ENCODE data around the gene BMERB1. TPM values are rescaled to one million over a fixed set of nuclear protein-coding genes. Genes with fewer than 3 reads are reported as not detected.

The BMERB1 gene
- total RNA-seq, 1 experiment from 2014 or later, result 3.8 TPM

GRCh38 chr16:15513156-15513555 is 78.8 kb downstream of the BMERB1 start:
- Histone ChIP-seq H3K27ac (ENCODE audit: low read length) (no peak overlapping the region), H3K27me3 (ENCODE audit: low read length) (no peaks in the 10 kb centered on the region), H3K9ac (ENCODE audit: low read length) (no peak overlapping the region), H3K4me1 (ENCODE audit: insufficient read depth, low read length) (no peaks in the 10 kb centered on the region), H3K4me3 (ENCODE audit: low read length) (no peak overlapping the region), H2AFZ (ENCODE audit: low read length) (no peak overlapping the region), H3K9me3 (ENCODE audit: low read length) (no peaks in the 10 kb centered on the region), H4K20me1 (ENCODE audit: low read length) (no peaks in the 10 kb centered on the region), H3K9me2 (replicated peaks; ENCODE audit: low read length) (no peaks in the 10 kb centered on the region), H3K4me2 (ENCODE audit: low read length) (no peak overlapping the region), H3F3A (ENCODE audit: low read length, unreplicated experiment) (no peaks in the 10 kb centered on the region), H3K36me3 (ENCODE audit: low read depth, low read length) (no peaks in the 10 kb centered on the region), H3K79me2 (ENCODE audit: low read length) (no peaks in the 10 kb centered on the region)
- ChIA-PET CTCF (no interaction called here), POLR2A (ENCODE audit: unreplicated experiment) (no interaction called here)
- no TSS peak for BruUV-seq (replicated peaks)
- ATAC-seq, result no peak
- no peak for TF ChIP-seq EZH2 (IDR thresholded peaks at IDR 0.05; ENCODE audit: low read length, unreplicated experiment)
- no peak for TF ChIP-seq CTCF (conservative IDR thresholded peaks at IDR 0.05; ENCODE audit: low read depth, low read length)
- TF ChIP-seq EZH2phosphoT487 (IDR thresholded peaks at IDR 0.05; ENCODE audit: borderline replicate concordance, low read length), result no peak
- intact Hi-C loops (cut with micrococcal nuclease), result no loop called here
- DNase-seq, result no peak

DNA sequence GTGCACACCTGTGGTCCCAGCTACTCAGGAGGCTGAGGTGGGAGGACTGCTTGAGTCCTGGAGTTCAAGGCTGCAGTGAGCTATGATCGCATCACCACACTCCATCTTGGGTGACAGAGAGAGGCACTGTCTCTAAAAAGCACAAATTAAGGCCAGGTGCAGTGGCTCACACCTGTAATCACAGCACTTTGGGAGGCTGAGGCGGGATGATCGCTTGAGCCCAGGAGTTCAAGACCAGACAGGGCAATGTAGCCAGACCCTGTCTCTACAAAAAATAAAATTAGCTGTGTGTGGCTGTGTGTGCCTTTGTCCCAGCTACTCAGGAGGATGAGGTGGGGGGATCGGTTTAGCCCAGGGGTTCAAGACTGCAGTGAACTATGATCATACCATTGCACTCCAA is 81.6 kb downstream of the BMERB1 start:
- Histone ChIP-seq H3K9me3 (ENCODE audit: low read length) (no peaks in the 10 kb centered on the region), H3K4me1 (ENCODE audit: insufficient read depth, low read length) (0 out of 2 replicates have a peak, but pooled peaks cover 3% of the 10 kb centered on the region), H2AFZ (ENCODE audit: low read length) (no peak overlapping the region), H3F3A (ENCODE audit: low read length, unreplicated experiment) (no peaks in the 10 kb centered on the region), H3K27ac (ENCODE audit: low read length) (no peak overlapping the region), H3K79me2 (ENCODE audit: low read length) (no peaks in the 10 kb centered on the region), H3K4me2 (ENCODE audit: low read length) (no peak overlapping the region), H3K27me3 (ENCODE audit: low read length) (no peaks in the 10 kb centered on the region), H3K9me2 (replicated peaks; ENCODE audit: low read length) (no peaks in the 10 kb centered on the region), H3K4me3 (ENCODE audit: low read length) (no peak overlapping the region), H4K20me1 (ENCODE audit: low read length) (no peaks in the 10 kb centered on the region), H3K36me3 (ENCODE audit: low read depth, low read length) (no peaks in the 10 kb centered on the region), H3K9ac (ENCODE audit: low read length) (no peak overlapping the region)
- DNase-seq (no peak), ATAC-seq (no peak)
- no peak for TF ChIP-seq CTCF (conservative IDR thresholded peaks at IDR 0.05; ENCODE audit: low read depth, low read length)
- no peak for TF ChIP-seq EZH2 (IDR thresholded peaks at IDR 0.05; ENCODE audit: low read length, unreplicated experiment)
- TF ChIP-seq EZH2phosphoT487 (IDR thresholded peaks at IDR 0.05; ENCODE audit: borderline replicate concordance, low read length), result no peak
- ChIA-PET CTCF (no interaction called here), POLR2A (ENCODE audit: unreplicated experiment) (no interaction called here)
- intact Hi-C loops (cut with micrococcal nuclease), result no loop called here
- BruUV-seq (replicated peaks), result no TSS peak

DNA sequence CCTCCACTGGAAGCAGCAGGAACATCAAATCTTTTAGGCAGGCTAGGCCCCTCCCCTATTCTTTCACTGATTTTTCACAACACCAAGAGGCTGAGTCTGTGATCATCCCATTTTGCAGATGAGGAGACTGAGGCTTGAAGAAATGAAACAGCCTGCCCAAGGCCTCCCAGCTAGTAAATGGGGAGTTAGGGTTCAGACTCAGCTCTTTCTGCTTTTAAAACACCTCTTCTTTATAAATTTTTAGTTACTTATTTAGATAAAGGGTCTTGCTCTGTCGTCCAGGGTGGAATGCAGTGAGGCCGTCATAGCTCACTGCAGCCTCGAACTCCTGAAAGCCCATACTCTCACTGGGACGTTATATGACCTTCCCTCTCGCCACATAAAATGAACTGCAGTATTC is 82.2 kb downstream of the BMERB1 start:
- Histone ChIP-seq H3K4me1 (ENCODE audit: insufficient read depth, low read length) (0 out of 2 replicates have a peak, but pooled peaks cover 3% of the 10 kb centered on the region), H3K9me2 (replicated peaks; ENCODE audit: low read length) (no peaks in the 10 kb centered on the region), H3K27ac (ENCODE audit: low read length) (no peak overlapping the region), H3K36me3 (ENCODE audit: low read depth, low read length) (no peaks in the 10 kb centered on the region), H3K27me3 (ENCODE audit: low read length) (no peaks in the 10 kb centered on the region), H3K4me3 (ENCODE audit: low read length) (no peak overlapping the region), H3K4me2 (ENCODE audit: low read length) (no peak overlapping the region), H3F3A (ENCODE audit: low read length, unreplicated experiment) (no peaks in the 10 kb centered on the region), H4K20me1 (ENCODE audit: low read length) (no peaks in the 10 kb centered on the region), H3K9me3 (ENCODE audit: low read length) (no peaks in the 10 kb centered on the region), H2AFZ (ENCODE audit: low read length) (no peak overlapping the region), H3K9ac (ENCODE audit: low read length) (no peak overlapping the region), H3K79me2 (ENCODE audit: low read length) (no peaks in the 10 kb centered on the region)
- no peak for ATAC-seq
- no peak for DNase-seq
- CTCF ChIA-PET, result no interaction called here
- POLR2A ChIA-PET (ENCODE audit: unreplicated experiment), result no interaction called here
- intact Hi-C loops (cut with micrococcal nuclease), result no loop called here
- TF ChIP-seq CTCF (conservative IDR thresholded peaks at IDR 0.05; ENCODE audit: low read depth, low read length), result no peak
- no peak for TF ChIP-seq EZH2 (IDR thresholded peaks at IDR 0.05; ENCODE audit: low read length, unreplicated experiment)
- TF ChIP-seq EZH2phosphoT487 (IDR thresholded peaks at IDR 0.05; ENCODE audit: borderline replicate concordance, low read length), result no peak
- BruUV-seq (replicated peaks), result no TSS peak
